Stimulated activated CD4-positive, alpha-beta T cell treated with anti-CD3 and anti-CD28 coated beads, Interleukin-12 subunit alpha, Interleukin-12 subunit beta, amount 100 ng/mL, for 4 hours (primary cell): ENCODE results near the gene DISC1.
A peak's percentile ranks its signal among the peaks of the same experiment; 100 is the strongest.
"Not testable (repeated sequence)": the region's sequence is repeated elsewhere in the genome, so short reads cannot be mapped to it uniquely, and the experiment has no call there.

Experiments used
- DNase-seq: peaks from one replicate; pipeline ENCODE4 v3.0.0-alpha.2; 2020

The DISC1 gene

GRCh38 chr1:231639819-231640218 is 13.2 kb downstream of the DISC1 start:
- no peak for DNase-seq

GRCh38 chr1:231641444-231641843 is 14.9 kb downstream of the DISC1 start:
- not testable (repeated sequence) for DNase-seq

GRCh38 chr1:231642061-231642460 is 15.5 kb downstream of the DISC1 start:
- not testable (repeated sequence) for DNase-seq

- no peak for DNase-seq
These were observed 16.0 kb downstream of the DISC1 start for GRCh38 chr1:231642618-231643017.

- no peak for DNase-seq
These were observed 16.7 kb downstream of the DISC1 start for GRCh38 chr1:231643071-231643934.

- DNase-seq = no peak
These were observed 17.3 kb downstream of the DISC1 start for GRCh38 chr1:231643935-231644237.

GRCh38 chr1:231645634-231646033 is 19.0 kb downstream of the DISC1 start:
- DNase-seq = not testable (repeated sequence)

GRCh38 chr1:231646165-231646564 is 19.6 kb downstream of the DISC1 start:
- DNase-seq = not testable (repeated sequence)

- peak; percentile 7 for DNase-seq
These were observed 25.2 kb downstream of the DISC1 start for GRCh38 chr1:231651621-231652260.

GRCh38 chr1:231653632-231654031 is 27.0 kb downstream of the DISC1 start:
- no peak for DNase-seq

GRCh38 chr1:231656741-231657140 is 30.2 kb downstream of the DISC1 start:
- DNase-seq = no peak

GRCh38 chr1:231658223-231658622 is 31.6 kb downstream of the DISC1 start:
- not testable (repeated sequence) for DNase-seq

GRCh38 chr1:231660198-231660597 is 33.6 kb downstream of the DISC1 start:
- DNase-seq = no peak

GRCh38 chr1:231663211-231663792 is 36.7 kb downstream of the DISC1 start:
- no peak for DNase-seq

- DNase-seq = no peak
These were observed 38.5 kb downstream of the DISC1 start for GRCh38 chr1:231665101-231665500.

GRCh38 chr1:231665726-231666125 is 39.1 kb downstream of the DISC1 start:
- no peak for DNase-seq

GRCh38 chr1:231666220-231666936 is 39.8 kb downstream of the DISC1 start:
- DNase-seq = no peak

GRCh38 chr1:231666937-231667608 is 40.5 kb downstream of the DISC1 start:
- DNase-seq = no peak

GRCh38 chr1:231667896-231668506 is 41.4 kb downstream of the DISC1 start:
- no peak for DNase-seq

GRCh38 chr1:231668826-231669225 is 42.2 kb downstream of the DISC1 start:
- no peak for DNase-seq

GRCh38 chr1:231669864-231670621 is 43.5 kb downstream of the DISC1 start:
- not testable (repeated sequence) for DNase-seq

GRCh38 chr1:231670755-231671154 is 44.2 kb downstream of the DISC1 start:
- DNase-seq = no peak
